HG02642 (cell line): ENCODE data around the gene TMEM256.
A peak's percentile ranks its signal among the peaks of the same experiment; 100 is the strongest.

Experiments used
- ATAC-seq: cut with Tn5 transposase; IDR thresholded peaks from one replicate; pipeline ENCODE4 v1.9.1; 2021; ENCODE audit warnings: mild to moderate bottlenecking; ENCODE audit not compliant: unreplicated experiment, poor library complexity

Gene TMEM256

DNA sequence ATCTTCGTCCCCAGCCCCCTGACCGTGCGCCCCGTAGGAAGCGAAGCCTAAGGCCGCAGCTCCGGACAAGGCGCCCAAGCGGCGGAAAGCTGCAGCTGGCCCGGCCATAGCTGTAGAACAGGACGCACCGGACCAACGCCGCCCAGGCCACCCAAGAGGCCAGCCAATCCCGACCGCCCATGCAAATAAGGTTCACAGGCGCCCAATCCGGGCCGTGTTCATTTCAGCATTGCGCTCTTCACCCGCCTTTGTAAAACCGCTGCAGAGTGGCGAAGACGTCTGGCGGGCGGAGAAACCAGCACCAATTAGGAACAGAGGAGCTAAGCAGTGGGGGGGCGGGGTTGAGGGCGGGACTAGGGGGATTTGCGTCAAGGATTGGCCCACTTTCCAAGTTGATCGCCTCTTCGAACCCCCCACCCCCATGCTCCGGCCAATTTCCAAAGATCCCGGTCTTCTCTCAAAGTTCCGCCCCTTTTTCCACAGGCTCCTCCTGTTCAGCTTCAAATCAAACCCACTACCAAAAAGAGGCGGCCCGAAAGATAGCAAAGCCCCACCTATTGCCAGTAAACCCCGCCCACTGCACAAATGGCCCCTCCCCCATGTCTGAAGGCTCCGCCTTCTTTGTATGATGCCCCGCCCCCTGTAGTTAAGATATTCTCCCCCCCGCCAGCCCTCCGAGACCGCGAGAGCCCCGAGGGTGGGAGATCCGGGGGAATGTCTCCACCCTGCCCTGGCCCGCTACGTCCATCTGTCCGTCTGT is at the start of gene TMEM256:
TMEM256 (minus strand) TSS at position 121 of the 760 bp plus-strand sequence; CDS start at position 108, 13 bp downstream.
- ATAC-seq, result peak; percentile 95

- no peak for ATAC-seq
Measured at GRCh38 chr17:7448461-7448860, 44.6 kb upstream of the TMEM256 start.

DNA sequence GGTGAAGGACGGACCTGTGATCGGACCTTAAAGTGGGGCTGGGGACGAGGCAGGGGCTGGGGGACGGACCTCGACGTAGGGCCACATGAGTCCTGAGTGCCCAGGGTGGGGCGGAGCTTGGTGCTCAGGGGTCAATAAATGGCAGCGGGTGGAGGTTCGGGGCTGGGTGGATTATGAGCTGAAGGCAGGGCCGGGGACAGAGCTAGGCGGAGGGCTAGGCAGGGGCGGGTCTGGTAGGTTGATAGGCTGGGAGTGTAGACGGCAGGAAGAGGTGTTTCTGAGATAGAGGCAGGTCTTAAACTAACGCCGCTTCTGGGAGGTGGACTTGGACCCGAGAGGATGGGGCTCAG is 41.7 kb upstream of the TMEM256 start:
- ATAC-seq, result no peak

- peak; percentile 54 for ATAC-seq
Measured at GRCh38 chr17:7444682-7445618, 41.1 kb upstream of the TMEM256 start, which contains the start of gene CHRNB1. CHRNB1 (plus strand) TSS chr17:7445061; CDS start chr17:7445128, 67 bp downstream.

GRCh38 chr17:7443499-7444485 is 39.9 kb upstream of the TMEM256 start:
- no peak for ATAC-seq

- ATAC-seq, result no peak
Measured at GRCh38 chr17:7442142-7442541, 38.2 kb upstream of the TMEM256 start.

DNA sequence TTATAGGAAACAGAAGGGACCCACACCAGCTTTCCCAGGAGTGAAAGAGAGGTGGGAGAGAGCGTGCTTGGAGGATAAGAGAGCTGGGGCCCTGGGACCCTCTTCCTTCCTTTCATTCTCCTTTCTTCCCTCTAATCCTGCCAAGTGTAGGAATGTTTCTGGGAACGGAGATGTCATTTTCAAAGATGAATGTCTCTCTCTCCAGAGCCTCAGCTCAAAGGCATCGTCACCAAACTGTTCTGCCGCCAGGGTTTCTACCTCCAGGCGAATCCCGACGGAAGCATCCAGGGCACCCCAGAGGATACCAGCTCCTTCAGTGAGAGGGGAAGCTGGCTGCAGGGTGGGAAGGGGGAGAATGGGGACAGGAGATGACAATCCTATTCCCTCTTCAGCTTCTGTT is 37.4 kb upstream of the TMEM256 start:
- no peak for ATAC-seq

GRCh38 chr17:7440834-7441195 is 36.9 kb upstream of the TMEM256 start:
- ATAC-seq, result no peak

GRCh38 chr17:7440113-7440833 is 36.4 kb upstream of the TMEM256 start:
- no peak for ATAC-seq

DNA sequence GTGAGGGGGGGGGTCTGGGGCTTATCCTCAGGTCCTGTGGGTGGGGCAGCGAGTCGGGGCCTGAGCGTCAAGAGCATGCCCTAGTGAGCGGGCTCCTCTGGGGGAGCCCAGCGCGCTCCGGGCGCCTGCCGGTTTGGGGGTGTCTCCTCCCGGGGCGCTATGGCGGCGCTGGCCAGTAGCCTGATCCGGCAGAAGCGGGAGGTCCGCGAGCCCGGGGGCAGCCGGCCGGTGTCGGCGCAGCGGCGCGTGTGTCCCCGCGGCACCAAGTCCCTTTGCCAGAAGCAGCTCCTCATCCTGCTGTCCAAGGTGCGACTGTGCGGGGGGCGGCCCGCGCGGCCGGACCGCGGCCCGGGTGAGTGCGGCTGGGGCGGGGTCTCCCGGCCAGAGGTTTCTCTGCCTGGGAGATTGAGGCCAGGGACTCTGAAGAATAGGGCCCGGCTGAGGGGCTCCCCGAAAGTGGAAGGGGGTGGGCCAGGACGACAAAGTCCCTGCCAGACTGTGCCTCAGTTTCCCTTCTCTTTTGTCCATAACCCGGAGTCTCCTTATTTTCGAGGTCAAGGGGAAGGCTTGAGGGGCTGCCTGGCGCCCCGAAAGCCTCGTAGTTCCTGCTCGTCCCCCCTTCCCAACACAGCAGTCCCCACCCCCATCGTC is 35.7 kb upstream of the TMEM256 start, which contains the start of gene FGF11:
FGF11 (plus strand) TSS at position 51 of the 651 bp plus-strand sequence; CDS start at position 160, 109 bp downstream.
- no peak for ATAC-seq

DNA sequence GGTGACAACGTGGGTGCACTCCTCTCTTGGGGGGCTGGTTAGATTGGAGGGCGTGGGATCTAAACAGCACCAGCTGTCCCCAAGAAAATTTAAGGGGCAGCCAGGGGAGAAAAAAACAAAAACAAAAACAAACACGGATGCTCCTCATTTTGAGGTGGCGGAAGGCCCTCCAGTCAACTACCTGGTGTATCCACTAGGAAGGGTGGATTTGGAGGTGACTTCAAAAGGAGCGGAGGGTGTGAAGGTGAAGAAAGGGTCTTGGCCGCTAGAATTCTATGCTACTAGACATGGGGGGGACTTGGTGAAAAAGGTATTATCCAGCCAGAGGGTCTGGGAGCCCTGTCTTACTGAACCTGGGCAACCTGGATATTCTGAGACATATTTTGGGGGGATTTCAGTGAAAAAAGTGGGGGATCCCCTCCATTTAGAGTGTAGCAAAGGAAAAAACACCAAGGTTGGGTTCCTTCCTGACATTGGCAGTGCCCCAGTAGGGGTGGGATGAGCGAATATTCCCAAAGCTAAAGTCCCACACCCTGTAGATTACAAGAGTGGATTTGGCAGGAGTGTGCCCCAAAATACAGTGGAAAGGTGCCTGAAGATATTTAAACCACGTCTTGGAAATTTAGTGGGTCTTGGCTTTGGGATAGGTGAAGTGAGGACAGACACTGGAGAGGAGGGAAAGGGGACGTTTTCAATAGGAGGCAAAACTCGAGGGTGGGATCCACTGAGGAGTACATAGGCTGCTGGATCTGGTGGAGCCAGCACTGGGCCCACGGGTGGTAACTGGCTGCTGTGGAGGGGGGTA is 35.0 kb upstream of the TMEM256 start:
- no peak for ATAC-seq

- no peak for ATAC-seq
Measured at GRCh38 chr17:7437950-7438614, 34.2 kb upstream of the TMEM256 start.

GRCh38 chr17:7437369-7437863 is 33.5 kb upstream of the TMEM256 start:
- ATAC-seq, result no peak

GRCh38 chr17:7436556-7437368 is 32.9 kb upstream of the TMEM256 start:
- ATAC-seq, result peak; percentile 32

DNA sequence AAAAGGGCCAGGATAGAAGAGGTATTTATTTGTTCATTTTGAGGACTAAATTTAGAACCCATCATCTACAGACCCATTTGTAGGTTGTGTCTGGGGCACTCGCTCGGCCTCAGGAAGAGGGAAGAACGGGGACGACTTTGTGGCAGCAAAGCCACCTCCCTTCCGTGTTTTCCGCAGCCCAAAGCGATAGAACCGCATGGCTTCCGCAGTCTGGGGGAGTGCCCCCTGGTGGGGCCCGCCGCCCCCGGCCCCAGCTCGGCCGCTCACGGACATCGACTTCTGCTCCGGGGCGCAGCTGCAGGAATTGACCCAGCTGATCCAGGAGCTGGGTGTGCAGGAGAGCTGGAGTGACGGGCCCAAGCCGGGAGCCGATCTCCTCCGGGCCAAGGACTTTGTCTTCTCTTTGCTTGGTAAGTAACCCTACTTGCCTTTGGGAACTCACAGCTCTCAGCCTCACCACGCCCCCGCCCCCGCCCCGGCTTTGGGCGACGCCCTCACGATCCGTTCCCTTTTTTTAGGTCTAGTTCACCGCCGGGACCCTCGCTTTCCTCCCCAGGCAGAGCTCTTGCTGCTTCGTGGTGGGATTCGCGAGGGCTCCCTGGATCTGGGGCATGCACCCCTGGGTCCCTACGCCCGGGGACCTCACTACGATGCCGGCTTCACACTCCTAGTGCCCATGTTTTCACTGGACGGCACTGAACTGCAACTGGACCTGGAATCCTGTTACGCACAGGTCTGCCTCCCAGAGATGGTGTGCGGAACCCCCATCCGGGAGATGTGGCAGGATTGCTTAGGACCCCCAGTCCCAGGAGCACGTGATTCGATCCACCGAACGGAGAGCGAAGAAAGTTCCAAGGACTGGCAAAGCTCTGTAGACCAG is 32.0 kb upstream of the TMEM256 start:
- ATAC-seq, result peak; percentile 21

DNA sequence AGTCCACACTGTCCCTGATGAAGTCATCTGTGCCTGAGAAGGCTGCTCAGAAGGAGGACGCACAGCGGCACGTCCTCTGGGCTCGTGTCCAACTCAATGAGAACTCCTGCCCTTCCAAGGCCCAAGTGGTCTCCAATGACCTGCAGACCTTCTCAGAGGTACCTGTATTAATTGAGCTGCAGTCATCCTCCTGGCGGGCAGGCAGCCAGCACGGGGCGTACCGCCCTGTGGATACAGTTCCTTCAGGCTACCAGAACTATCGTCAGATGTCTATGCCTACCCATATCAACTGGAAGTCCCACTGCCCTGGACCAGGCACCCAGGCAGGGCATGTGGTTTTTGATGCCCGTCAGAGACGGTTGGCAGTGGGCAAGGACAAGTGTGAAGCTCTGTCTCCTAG is 28.4 kb upstream of the TMEM256 start:
- no peak for ATAC-seq
